Tibial artery (tissue), 4 donors: ENCODE data around the gene ZBTB7C.

Experiments
- DNase-seq, 2 donors: peaks; one replicate each; pipeline ENCODE4 v3.0.0-alpha.2; 2019
- H3K27ac ChIP-seq, 2 donors: fragments of 200-600 bp; sonication (generic) in 1 of 2; 1 replicate in 1 of 2; 2 replicates in 1 of 2; pipeline ENCODE4 v1.5.1; 2018 to 2019; ENCODE audit warnings: mild to moderate bottlenecking in 1 of 2
- H3K27me3 ChIP-seq, 2 donors: fragments of 200-600 bp; sonication (generic) in 1 of 2; one replicate each; pipeline versions ENCODE4 v1.5.1 to v1.6.0; 2016 to 2019
- H3K36me3 ChIP-seq, 3 donors: fragments of 200-600 bp; sonication (generic) in 2 of 3; one replicate each; pipeline ENCODE4 v1.5.1; 2016 to 2019; ENCODE audit warnings: mild to moderate bottlenecking in 2 of 3
- H3K4me1 ChIP-seq, 4 donors: fragments of 200-600 bp; sonication (generic) in 2 of 4; 1 replicate in 3 of 4; 2 replicates in 1 of 4; pipeline ENCODE4 v1.5.1; 2016 to 2019
- H3K4me3 ChIP-seq, 2 donors: fragments of 200-600 bp; sonication (generic) in 1 of 2; 1 replicate in 1 of 2; 2 replicates in 1 of 2; pipeline ENCODE4 v1.5.1; 2018 to 2019; ENCODE audit warnings: mild to moderate bottlenecking in 2 of 2
- H3K9me3 ChIP-seq, 3 donors: fragments of 200-600 bp; sonication (generic) in 1 of 3; one replicate each; pipeline ENCODE4 v1.5.1; 2016 to 2019
- CTCF ChIP-seq, 2 experiments: fragments of 200-600 bp in 1 of 2; fragments of 450-650 bp in 1 of 2; IDR thresholded peaks; one replicate each; pipeline ENCODE4 v1.5.1; 2017 to 2019; ENCODE audit warnings: antibody characterized with exemption in 2 of 2, mild to moderate bottlenecking in 1 of 2, moderate library complexity in 1 of 2
- intact Hi-C: fragments of 100-400 bp; cut with DNase I; formaldehyde crosslinking; loops from one replicate; pipeline ENCODE4 v1.15.0; 2023; ENCODE audit warnings: low total_unique reads

The ZBTB7C gene

GRCh38 chr18:48219810-48220499 is 189.2 kb downstream of the ZBTB7C start:
- Histone ChIP-seq H3K27me3 (no peaks in the 10 kb centered on the region), H3K9me3 (no peaks in the 10 kb centered on the region), H3K4me3 (no peak overlapping the region), H3K27ac (no peak overlapping the region), H3K4me1 (peaks cover 0 to 19% (median 0%) of the 10 kb centered on the region in 4 donors), H3K36me3 (no peaks in the 10 kb centered on the region)
- intact Hi-C loops: no loop called here
- no peak for TF ChIP-seq CTCF (IDR thresholded peaks at IDR 0.05)
- no peak for DNase-seq

GRCh38 chr18:48219037-48219809 is 190.0 kb downstream of the ZBTB7C start:
- Histone ChIP-seq H3K27me3 (no peaks in the 10 kb centered on the region), H3K36me3 (no peaks in the 10 kb centered on the region), H3K4me3 (no peak overlapping the region), H3K4me1 (peaks cover 0 to 19% (median 0%) of the 10 kb centered on the region in 4 donors), H3K27ac (no peak overlapping the region), H3K9me3 (no peaks in the 10 kb centered on the region)
- no peak for TF ChIP-seq CTCF (IDR thresholded peaks at IDR 0.05)
- DNase-seq: no peak
- intact Hi-C loops: no loop called here

GRCh38 chr18:48218285-48219022 is 190.7 kb downstream of the ZBTB7C start:
- Histone ChIP-seq H3K4me1 (peaks cover 0 to 19% (median 0%) of the 10 kb centered on the region in 4 donors), H3K4me3 (no peak overlapping the region), H3K27ac (no peak overlapping the region), H3K27me3 (no peaks in the 10 kb centered on the region), H3K36me3 (no peaks in the 10 kb centered on the region), H3K9me3 (no peaks in the 10 kb centered on the region)
- intact Hi-C loops: no loop called here
- DNase-seq: no peak
- TF ChIP-seq CTCF (IDR thresholded peaks at IDR 0.05): no peak

- DNase-seq: no peak
- H3K4me3 ChIP-seq: no peak overlapping the region
- TF ChIP-seq CTCF (IDR thresholded peaks at IDR 0.05): no peak
- H3K27ac ChIP-seq: no peak overlapping the region
- H3K9me3 ChIP-seq: no peaks in the 10 kb centered on the region
- H3K4me1 ChIP-seq: peaks cover 0 to 14% (median 0%) of the 10 kb centered on the region in 4 donors
- H3K36me3 ChIP-seq: no peaks in the 10 kb centered on the region
- intact Hi-C loops: no loop called here
- no peaks in the 10 kb centered on the region for H3K27me3 ChIP-seq
These were observed 191.6 kb downstream of the ZBTB7C start for GRCh38 chr18:48217258-48218250.
